Caco-2 (cell line): Measurements from ENCODE around the gene PTGIR. TPM values are rescaled to one million over a fixed set of nuclear protein-coding genes. Genes with fewer than 3 reads are reported as not detected.

Source experiments
- BruUV-seq: library from RNA; stranded (reverse); fragments of 400-500 nt; replicated peaks from 2 replicates; lab custom pipeline; 2021; lab: Mats Ljungman, UMichigan
- CTCF ChIA-PET: fragments of 300-600 bp; sonication (Branson Sonifier 250); formaldehyde crosslinking; loops from one replicate; lab custom pipeline; 2022; ENCODE audit warnings: antibody characterized with exemption; lab: Charles Lee
- POLR2A ChIA-PET: fragments of 300-600 bp; sonication (Branson Sonifier 250); formaldehyde crosslinking; loops from one replicate; lab custom pipeline; 2022; ENCODE audit warnings: antibody characterized with exemption; lab: Charles Lee
- DNase-seq, 2 experiments: peaks; one replicate each; pipeline versions ENCODE4 v3.0.0 to v3.0.0-alpha.2; 2020 to 2022
- H3K27me3 ChIP-seq: replicated peaks from 2 replicates; pipeline ENCODE4 v1.6.0; 2011; ENCODE audit warnings: low read length; ENCODE audit not compliant: control insufficient read depth, insufficient read depth
- H3K36me3 ChIP-seq: 2 replicates; pipeline ENCODE4 v1.5.1; 2011; ENCODE audit warnings: low read length; ENCODE audit not compliant: control insufficient read depth, insufficient read depth
- H3K4me1 ChIP-seq: fragments of 250-450 bp; sonication (Bioruptor Pico); 2 replicates; pipeline ENCODE4 v1.5.1; 2020; ENCODE audit warnings: mild to moderate bottlenecking
- H3K4me3 ChIP-seq: 2 replicates; pipeline ENCODE4 v1.5.1; 2011; ENCODE audit warnings: low read depth, mild to moderate bottlenecking, control low read depth, low read length
- H3K9me3 ChIP-seq: fragments of 250-450 bp; sonication (Bioruptor Pico); 2 replicates; pipeline ENCODE4 v1.5.1; 2020; ENCODE audit warnings: mild to moderate bottlenecking, moderate library complexity
- H3K27ac Mint-ChIP-seq: one replicate; pipeline ENCODE4 v1.8.0; 2022; ENCODE audit warnings: mixed read lengths; ENCODE audit not compliant: unreplicated experiment
- H3K27me3 Mint-ChIP-seq: one replicate; pipeline ENCODE4 v1.8.0; 2022; ENCODE audit warnings: mixed read lengths; ENCODE audit not compliant: insufficient read depth, unreplicated experiment
- H3K36me3 Mint-ChIP-seq: one replicate; pipeline ENCODE4 v1.8.0; 2022; ENCODE audit warnings: mild to moderate bottlenecking, mixed read lengths; ENCODE audit not compliant: insufficient read depth, unreplicated experiment
- H3K4me1 Mint-ChIP-seq: one replicate; pipeline ENCODE4 v1.8.0; 2022; ENCODE audit warnings: low read depth, mixed read lengths; ENCODE audit not compliant: unreplicated experiment
- H3K4me3 Mint-ChIP-seq: one replicate; pipeline ENCODE4 v1.8.0; 2022; ENCODE audit warnings: mild to moderate bottlenecking, moderate library complexity, mixed read lengths; ENCODE audit not compliant: unreplicated experiment
- H3K9me3 Mint-ChIP-seq: one replicate; pipeline ENCODE4 v1.8.0; 2022; ENCODE audit warnings: mixed read lengths; ENCODE audit not compliant: unreplicated experiment
- CTCF ChIP-seq, 2 experiments: fragments of 200-600 bp in 1 of 2; IDR thresholded peaks; 1 replicate in 1 of 2; 2 replicates in 1 of 2; pipeline versions ENCODE4 v1.5.1 to v1.8.0; 2011 to 2022; ENCODE audit warnings: antibody characterized with exemption in 1 of 2, control low read depth in 1 of 2, inconsistent platforms in 1 of 2, low read depth in 1 of 2, low read length in 1 of 2, mild to moderate bottlenecking in 1 of 2, moderate library complexity in 1 of 2; ENCODE audit not compliant: insufficient read depth in 1 of 2, severe bottlenecking in 1 of 2, unreplicated experiment in 1 of 2
- intact Hi-C: fragments of 100-400 bp; cut with micrococcal nuclease; formaldehyde crosslinking; loops from one replicate; pipeline ENCODE4 v1.10.0; 2022; ENCODE audit not compliant: unreplicated experiment
- total RNA-seq: library from RNA; stranded (reverse); gene quantifications from 2 replicates; pipeline ENCODE4 v1.2.3, GENCODE V29; 2022

Gene PTGIR
- total RNA-seq, 1 experiment from 2014 or later, result not detected

- CTCF ChIA-PET, result interaction anchor here (1.3 kb wide), 1 partner anchor 48 kb away, joined by 3 read pairs; no protein-coding TSS in a partner anchor
- H3K27ac Mint-ChIP-seq, result no peak overlapping the region
- peaks cover 4% of the 10 kb centered on the region for H3K27me3 Mint-ChIP-seq
- H3K4me1 ChIP-seq, result no peaks in the 10 kb centered on the region
- no peak overlapping the region for H3K4me3 Mint-ChIP-seq
- no peaks in the 10 kb centered on the region for H3K27me3 ChIP-seq
- no peak for DNase-seq
- H3K9me3 ChIP-seq, result no peaks in the 10 kb centered on the region
- intact Hi-C loops, result no loop called here
- TF ChIP-seq CTCF (IDR thresholded peaks at IDR 0.05; ENCODE audit: insufficient read depth in 1 of 2, low read depth in 1 of 2, low read length in 1 of 2, severe bottlenecking in 1 of 2, unreplicated experiment in 1 of 2), result no peak
- POLR2A ChIA-PET, result no interaction called here
- BruUV-seq, result no TSS peak
- no peak overlapping the region for H3K4me3 ChIP-seq
- no peaks in the 10 kb centered on the region for H3K36me3 ChIP-seq
- H3K9me3 Mint-ChIP-seq, result no peaks in the 10 kb centered on the region
- peaks cover 7% of the 10 kb centered on the region for H3K4me1 Mint-ChIP-seq
- H3K36me3 Mint-ChIP-seq, result peaks cover 8% of the 10 kb centered on the region
Measured at GRCh38 chr19:46665072-46665471, 40.2 kb upstream of the PTGIR start.

- ChIA-PET CTCF (interaction anchor here (0.5 to 3.0 kb wide), 32 partner anchors 11 to 351 kb away, joined by 3 to 117 read pairs (median 6); partner anchors contain the start of genes GNG8 and PPP5C), POLR2A (interaction anchor here (0.7 to 1.3 kb wide), 6 partner anchors 11 to 189 kb away, joined by 3 to 15 read pairs (median 5); partner anchors contain the start of genes AP2S1 and CALM3)
- Mint-ChIP-seq H3K4me3 (peak overlapping the region; percentile 73), H3K27ac (peak overlapping the region; percentile 63), H3K36me3 (peaks cover 8% of the 10 kb centered on the region), H3K27me3 (peaks cover 12% of the 10 kb centered on the region), H3K9me3 (no peaks in the 10 kb centered on the region), H3K4me1 (peaks cover 14% of the 10 kb centered on the region)
- TF ChIP-seq CTCF (IDR thresholded peaks at IDR 0.05; ENCODE audit: insufficient read depth in 1 of 2, low read depth in 1 of 2, low read length in 1 of 2, severe bottlenecking in 1 of 2, unreplicated experiment in 1 of 2), result peak; percentile 91 to 92
- BruUV-seq, result no TSS peak
- Histone ChIP-seq H3K27me3 (no peaks in the 10 kb centered on the region; the same call in 1 of the 2 replicates), H3K9me3 (no peaks in the 10 kb centered on the region), H3K4me1 (peaks cover 11% of the 10 kb centered on the region; the same call in 1 of the 2 replicates), H3K36me3 (no peaks in the 10 kb centered on the region), H3K4me3 (peak overlapping the region; percentile 32)
- intact Hi-C loops, result loop anchor here (1.0 kb wide), 3 partner anchors 28 to 133 kb away; no protein-coding TSS in a partner anchor
- peak; percentile 86 to 88 for DNase-seq
Measured at GRCh38 chr19:46661735-46662592, 37.1 kb upstream of the PTGIR start.

- TF ChIP-seq CTCF (IDR thresholded peaks at IDR 0.05; ENCODE audit: insufficient read depth in 1 of 2, low read depth in 1 of 2, low read length in 1 of 2, severe bottlenecking in 1 of 2, unreplicated experiment in 1 of 2), result no peak
- Histone ChIP-seq H3K27me3 (no peaks in the 10 kb centered on the region; the same call in 1 of the 2 replicates), H3K4me3 (peak within 1 kb of the TSS; percentile 54), H3K4me1 (peaks cover 11% of the 10 kb centered on the region; the same call in 1 of the 2 replicates), H3K36me3 (no peaks in the 10 kb centered on the region), H3K9me3 (no peaks in the 10 kb centered on the region)
- POLR2A ChIA-PET, result interaction anchor here (0.7 to 1.3 kb wide), 6 partner anchors 11 to 189 kb away, joined by 3 to 15 read pairs (median 5); partner anchors contain the start of genes AP2S1 and CALM3
- H3K27ac Mint-ChIP-seq, result peak within 1 kb of the TSS; percentile 63
- H3K4me1 Mint-ChIP-seq, result peaks cover 14% of the 10 kb centered on the region
- H3K27me3 Mint-ChIP-seq, result peaks cover 15% of the 10 kb centered on the region
- no peaks in the 10 kb centered on the region for H3K9me3 Mint-ChIP-seq
- intact Hi-C loops, result loop anchor here (1.0 kb wide), 1 partner anchor 27 kb away; no protein-coding TSS in a partner anchor
- no TSS peak for BruUV-seq
- DNase-seq, result peak; percentile 100
- H3K4me3 Mint-ChIP-seq, result peak within 1 kb of the TSS; percentile 73
- CTCF ChIA-PET, result interaction anchor here (0.5 to 3.0 kb wide), 30 partner anchors 11 to 515 kb away, joined by 3 to 117 read pairs (median 7); partner anchors contain the start of genes GNG8 and PPP5C
- peaks cover 8% of the 10 kb centered on the region for H3K36me3 Mint-ChIP-seq
Measured at GRCh38 chr19:46661020-46661731, 36.3 kb upstream of the PTGIR start, which contains the start of gene DACT3. TSS of gene DACT3 (minus strand) at chr19:46661182. CDS start at chr19:46661064, 118 bp downstream.
